Measurements from ENCODE around the gene ASB13. TPM values are rescaled to one million over a fixed set of nuclear protein-coding genes. Genes with fewer than 3 reads are reported as not detected.

The ASB13 gene
- total and polyA plus RNA-seq, 2 of the 13 experiments (the other 11 are each of a cell fraction or from before 2014, with no cell fraction given) = 9.3 to 15.4 TPM

- TF ChIP-seq ZBTB20 (CRISPR knock-in tag; IDR thresholded peaks at IDR 0.05; ENCODE audit: borderline replicate concordance, low read depth) = peak; percentile 91; the same call in 1 of the 2 replicates
- TF ChIP-seq ZBTB25 (CRISPR knock-in tag; IDR thresholded peaks at IDR 0.05) = peak; percentile 94
- TF ChIP-seq ZBTB7B (CRISPR knock-in tag; IDR thresholded peaks at IDR 0.05) = peak; percentile 79; the same call in 1 of the 2 replicates
- peak; percentile 99 for TF ChIP-seq ZNF605 (CRISPR knock-in tag; IDR thresholded peaks at IDR 0.05)
- TF ChIP-seq ZNF362 (CRISPR knock-in tag; IDR thresholded peaks at IDR 0.05; ENCODE audit: borderline replicate concordance) = peak; percentile 58; the same call in 1 of the 2 replicates
- no peak for TF ChIP-seq PCBP2 (optimal IDR thresholded peaks at IDR 0.05; ENCODE audit: low read depth, low read length, poor library complexity, severe bottlenecking)
- peak; percentile 76 for TF ChIP-seq PPARG (CRISPR knock-in tag; conservative IDR thresholded peaks at IDR 0.05)
- no peak for TF ChIP-seq ZNF737 (CRISPR knock-in tag; IDR thresholded peaks at IDR 0.05; ENCODE audit: borderline replicate concordance)
- TF ChIP-seq ZNF761 (CRISPR knock-in tag; conservative IDR thresholded peaks at IDR 0.05) = peak; percentile 88; the same call in 1 of the 2 replicates
- TF ChIP-seq ZFP62 (CRISPR knock-in tag; IDR thresholded peaks at IDR 0.05) = no peak
- no peak for TF ChIP-seq SMARCC2 (IDR thresholded peaks at IDR 0.05)
- TF ChIP-seq RARG (CRISPR knock-in tag; IDR thresholded peaks at IDR 0.05; ENCODE audit: low read depth) = no peak
- TF ChIP-seq CREBL2 (CRISPR knock-in tag; IDR thresholded peaks at IDR 0.05; ENCODE audit: borderline replicate concordance) = peak; percentile 92; the same call in 1 of the 2 replicates
- TF ChIP-seq SIX4 (CRISPR knock-in tag; IDR thresholded peaks at IDR 0.05) = peak; percentile 68; the same call in 1 of the 2 replicates
- peak; percentile 88 for TF ChIP-seq POGK (CRISPR knock-in tag; conservative IDR thresholded peaks at IDR 0.05)
- peak; percentile 91 for TF ChIP-seq ESRRA (CRISPR knock-in tag; IDR thresholded peaks at IDR 0.05; ENCODE audit: low read depth)
- TF ChIP-seq HOMEZ (CRISPR knock-in tag; IDR thresholded peaks at IDR 0.05; ENCODE audit: low read depth) = peak; percentile 95
- peak; percentile 63; the same call in 1 of the 2 replicates for TF ChIP-seq ZNF576 (CRISPR knock-in tag; IDR thresholded peaks at IDR 0.05)
- TF ChIP-seq SSRP1 (CRISPR knock-in tag; IDR thresholded peaks at IDR 0.05) = no peak
- TF ChIP-seq DRAP1 (CRISPR knock-in tag; IDR thresholded peaks at IDR 0.05) = peak; percentile 77
- TF ChIP-seq KMT2A (CRISPR knock-in tag; IDR thresholded peaks at IDR 0.05) = peak; percentile 92
- no peak for TF ChIP-seq HDAC6 (IDR thresholded peaks at IDR 0.05; ENCODE audit: low read depth, low read length)
- TF ChIP-seq ZNF614 (CRISPR knock-in tag; IDR thresholded peaks at IDR 0.05; ENCODE audit: borderline replicate concordance) = peak; percentile 90
- peak; percentile 75 for TF ChIP-seq ZNF782 (CRISPR knock-in tag; IDR thresholded peaks at IDR 0.05; ENCODE audit: borderline replicate concordance)
These were observed 18.0 kb upstream of the ASB13 start, which contains the start of gene TASOR2 (continued) for GRCh38 chr10:5684318-5684970.
